HepG2 (cell line): ENCODE measurements around the gene MTCL1. TPM values are rescaled to one million over a fixed set of nuclear protein-coding genes. Genes with fewer than 3 reads are reported as not detected.

Source experiments
- ATAC-seq: fragments of 200-7000 bp; cut with Tn5 transposase; 3 replicates; pipeline ENCODE4 v1.9.1; 2020; ENCODE audit warnings: mild to moderate bottlenecking, moderate library complexity
- BruUV-seq: library from RNA; stranded (reverse); fragments of 400-500 nt; replicated peaks from 2 replicates; lab custom pipeline; 2021; lab: Mats Ljungman, UMichigan
- CTCF ChIA-PET: fragments of 300-600 bp; formaldehyde crosslinking; extraction: SDS; loops from one replicate; lab custom pipeline; 2021; ENCODE audit warnings: low total read pairs, inconsistent platforms, low intra/inter-chr PET ratio; lab: Yijun Ruan, JAX
- POLR2A ChIA-PET: fragments of 350-600 bp; sonication (Branson Sonifier 250); formaldehyde crosslinking; loops from one replicate; lab custom pipeline; 2020; ENCODE audit warnings: antibody characterized with exemption, inconsistent platforms; lab: Yijun Ruan, JAX
- DNase-seq: peaks from one replicate; pipeline ENCODE4 v3.0.0-alpha.2; 2015; ENCODE audit warnings: low spot score
- FAIRE-seq: peaks from 3 replicates; lab custom pipeline; 2011; peaks lifted over from hg19 to GRCh38; lab: Jason Lieb, UNC
- H2AFZ ChIP-seq: one replicate; pipeline ENCODE4 v1.6.1; 2011; ENCODE audit warnings: low read length, inconsistent platforms
- H3K27ac ChIP-seq: fragments of 300-600 bp; 3 replicates; pipeline ENCODE4 v1.8.0; 2011; ENCODE audit warnings: mixed run types, mild to moderate bottlenecking, mixed read lengths, low read length, inconsistent platforms; ENCODE audit not compliant: insufficient read depth; ENCODE audit errors: extremely low read length
- H3K27me3 ChIP-seq, 2 experiments: fragments of 200-600 bp in 1 of 2; 2 replicates in 1 of 2; 3 replicates in 1 of 2; pipeline versions ENCODE4 v1.6.0 to v1.8.0; 2011; ENCODE audit warnings: low read length in 2 of 2, mild to moderate bottlenecking in 2 of 2, moderate library complexity in 2 of 2, inconsistent platforms in 1 of 2; ENCODE audit not compliant: insufficient read depth in 2 of 2, control insufficient read depth in 1 of 2
- H3K36me3 ChIP-seq, 2 experiments: fragments of 200-600 bp in 1 of 2; replicated peaks in 1 of 2; 2 replicates in 1 of 2; 3 replicates in 1 of 2; pipeline versions ENCODE4 v1.5.1 to v1.8.0; 2011; ENCODE audit warnings: low read length in 2 of 2, inconsistent platforms in 1 of 2; ENCODE audit not compliant: insufficient read depth in 2 of 2, control insufficient read depth in 1 of 2
- H3K4me1 ChIP-seq: 2 replicates; pipeline ENCODE4 v1.5.1; 2012; ENCODE audit warnings: low read length, inconsistent platforms; ENCODE audit not compliant: insufficient read depth
- H3K4me2 ChIP-seq: 2 replicates; pipeline ENCODE4 v1.6.0; 2011; ENCODE audit warnings: low read depth, low read length, inconsistent platforms
- H3K4me3 ChIP-seq, 3 experiments: fragments of 200-600 bp in 1 of 3; sonication (generic), shearing (Covaris generic) in 1 of 3; replicated peaks in 1 of 3; 2 replicates each; pipeline ENCODE4 v1.5.1; 2011 to 2016; ENCODE audit warnings: low read length in 3 of 3, inconsistent platforms in 2 of 3, low read depth in 2 of 3, mild to moderate bottlenecking in 2 of 3, control low read depth in 1 of 3, mixed read lengths in 1 of 3; ENCODE audit not compliant: insufficient read depth in 1 of 3
- H3K79me2 ChIP-seq: one replicate; pipeline ENCODE4 v1.6.1; 2011; ENCODE audit warnings: low read length, inconsistent platforms; ENCODE audit not compliant: insufficient read depth
- H3K9ac ChIP-seq: 2 replicates; pipeline ENCODE4 v1.6.0; 2011; ENCODE audit warnings: mild to moderate bottlenecking, low read depth, low read length, inconsistent platforms; ENCODE audit not compliant: insufficient read depth
- H3K9me3 ChIP-seq: 2 replicates; pipeline ENCODE4 v1.5.1; 2012; ENCODE audit warnings: mild to moderate bottlenecking, low read length
- H4K20me1 ChIP-seq: 2 replicates; pipeline ENCODE4 v1.6.0; 2011; ENCODE audit warnings: inconsistent platforms, mild to moderate bottlenecking, low read length, moderate library complexity; ENCODE audit not compliant: insufficient read depth
- ATF1 ChIP-seq: IDR thresholded peaks from 2 replicates; pipeline ENCODE4 v1.6.1; 2016; ENCODE audit warnings: mild to moderate bottlenecking, control low read depth
- CHD4 ChIP-seq: fragments of 200-600 bp; sonication (generic); IDR thresholded peaks from 2 replicates; pipeline ENCODE4 v1.7.0; 2017; ENCODE audit warnings: mild to moderate bottlenecking, low read length, borderline replicate concordance
- RNF2 ChIP-seq: fragments of 450-650 bp; conservative IDR thresholded peaks from 2 replicates; pipeline ENCODE4 v1.6.1; 2016; ENCODE audit warnings: low read depth
- SRF ChIP-seq: IDR thresholded peaks from 2 replicates; pipeline ENCODE4 v1.6.1; 2011; ENCODE audit warnings: mild to moderate bottlenecking, low read depth, low read length, moderate library complexity
- ZNF564 ChIP-seq: sonication (generic); formaldehyde crosslinking; IDR thresholded peaks from 2 replicates; pipeline ENCODE4 v1.8.1; 2023; ENCODE audit warnings: mild to moderate bottlenecking, missing genetic modification reagents
- ZNF720 ChIP-seq: sonication (generic); formaldehyde crosslinking; IDR thresholded peaks from 2 replicates; pipeline ENCODE4 v1.4.0; 2020; ENCODE audit warnings: missing genetic modification reagents
- WGBS: methylation state at CpG from one replicate; pipeline ENCODE4 v1.1.6; 2017; ENCODE audit warnings: low lambda C conversion rate; 5-methylcytosine and 5-hydroxymethylcytosine counted together
- in situ Hi-C: cut with HindIII; loops from 2 replicates; pipeline ENCODE4 v1.10.0; 2017; ENCODE audit warnings: low pct_unique_long_range_greater_than_20kb; ENCODE audit not compliant: extremely low pct_ligation_motif_present
- intact Hi-C: fragments of 100-400 bp; cut with micrococcal nuclease; formaldehyde crosslinking; loops from one replicate; pipeline ENCODE4 v1.10.0; 2022; ENCODE audit not compliant: unreplicated experiment
- polyA plus RNA-seq, 8 experiments: library from polyadenylated mRNA; depleted of rRNA in 3 of 8; stranded (reverse) in 7 of 8; unstranded in 1 of 8; fragments of >200 nt; fragmentation: Illumina TruSeq in 4 of 8; extraction: Trizol in 4 of 8; gene quantifications; 2 replicates each; pipeline versions ENCODE4 v1.2.1 to v1.2.3, GENCODE V29; 2011 to 2016; ENCODE audit warnings: low read depth in 4 of 8, missing spikeins in 1 of 8, mixed read lengths in 1 of 8; ENCODE audit not compliant: insufficient read depth in 1 of 8
- total RNA-seq, 5 experiments: library from RNA; depleted of rRNA; stranded (reverse); fragments of >200 nt; fragmentation: Illumina TruSeq; extraction: Trizol; gene quantifications; 2 replicates each; pipeline ENCODE4 v1.2.3, GENCODE V29; 2016; ENCODE audit warnings: low read depth in 1 of 5
- TF ChIP-seq, protein P1 (sequence below): sonication (generic); formaldehyde crosslinking; IDR thresholded peaks from 2 replicates; pipeline ENCODE4 v1.8.1; 2023; ENCODE audit warnings: mild to moderate bottlenecking, moderate library complexity, missing genetic modification reagents
- TF ChIP-seq, protein P2 (sequence below): sonication (generic); formaldehyde crosslinking; IDR thresholded peaks from 2 replicates; pipeline ENCODE4 v1.5.0; 2020; ENCODE audit warnings: mild to moderate bottlenecking, missing genetic modification reagents, moderate library complexity
- TF ChIP-seq, protein P3 (sequence below): sonication (generic); formaldehyde crosslinking; IDR thresholded peaks from 2 replicates; pipeline ENCODE4 v1.4.0; 2020; ENCODE audit warnings: missing genetic modification reagents

The MTCL1 gene
- total and polyA plus RNA-seq, 2 of the 13 experiments (the other 11 are each of a cell fraction or from before 2014, with no cell fraction given) = 3.1 to 3.2 TPM

DNA sequence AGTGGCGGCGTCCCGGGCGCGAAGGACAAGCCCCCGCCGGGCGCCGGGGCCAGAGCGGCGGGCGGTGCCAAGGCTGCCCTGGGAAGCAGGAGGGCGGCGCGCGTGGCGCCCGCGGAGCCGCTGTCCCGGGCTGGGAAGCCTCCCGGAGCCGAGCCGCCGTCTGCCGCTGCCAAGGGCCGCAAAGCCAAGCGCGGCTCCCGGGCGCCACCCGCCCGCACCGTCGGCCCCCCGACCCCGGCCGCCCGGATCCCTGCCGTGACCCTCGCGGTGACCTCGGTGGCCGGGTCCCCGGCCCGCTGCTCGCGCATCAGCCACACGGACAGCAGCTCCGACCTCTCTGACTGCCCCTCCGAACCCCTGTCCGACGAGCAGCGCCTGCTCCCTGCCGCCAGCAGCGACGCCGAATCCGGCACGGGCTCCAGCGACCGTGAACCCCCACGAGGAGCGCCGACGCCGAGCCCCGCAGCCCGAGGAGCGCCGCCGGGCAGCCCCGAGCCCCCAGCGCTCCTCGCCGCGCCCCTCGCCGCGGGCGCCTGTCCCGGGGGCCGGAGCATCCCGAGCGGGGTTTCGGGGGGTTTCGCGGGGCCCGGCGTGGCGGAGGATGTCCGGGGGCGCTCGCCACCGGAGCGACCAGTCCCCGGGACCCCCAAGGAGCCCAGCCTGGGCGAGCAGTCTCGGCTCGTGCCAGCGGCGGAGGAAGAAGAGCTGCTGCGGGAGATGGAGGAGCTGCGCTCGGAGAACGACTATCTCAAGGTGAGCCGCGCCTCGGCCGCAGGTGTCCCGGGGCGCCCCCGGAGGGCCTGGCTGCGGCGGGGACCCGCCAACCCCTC, 820 bp downstream of the MTCL1 start (continued):
- TF ChIP-seq SRF = no peak
- TF ChIP-seq, protein P1, sequence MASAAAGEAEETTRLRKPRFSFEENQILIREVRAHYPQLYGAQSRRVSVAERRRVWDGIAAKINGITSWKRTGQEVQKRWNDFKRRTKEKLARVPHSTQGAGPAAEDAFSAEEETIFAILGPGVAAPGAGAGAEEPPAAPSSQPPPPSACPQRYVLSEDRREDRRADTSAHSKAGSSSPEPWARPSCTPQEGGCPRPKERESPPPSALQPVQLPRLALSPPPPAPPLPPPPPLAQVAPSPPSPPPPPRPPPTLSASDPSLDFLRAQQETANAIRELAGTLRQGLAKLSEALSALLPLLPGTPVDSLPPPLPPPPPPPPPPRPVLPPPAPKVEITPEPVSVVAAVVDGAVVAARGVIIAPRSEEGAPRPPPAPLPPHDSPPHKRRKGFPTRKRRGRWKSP (CRISPR knock-in tag) = no peak
- TF ChIP-seq ZNF564 (CRISPR knock-in tag) = peak; percentile 71; the same call in 1 of the 2 replicates
- TF ChIP-seq ATF1 = no peak
- no peak for TF ChIP-seq RNF2
- no peak for TF ChIP-seq ZNF720 (CRISPR knock-in tag)

DNA sequence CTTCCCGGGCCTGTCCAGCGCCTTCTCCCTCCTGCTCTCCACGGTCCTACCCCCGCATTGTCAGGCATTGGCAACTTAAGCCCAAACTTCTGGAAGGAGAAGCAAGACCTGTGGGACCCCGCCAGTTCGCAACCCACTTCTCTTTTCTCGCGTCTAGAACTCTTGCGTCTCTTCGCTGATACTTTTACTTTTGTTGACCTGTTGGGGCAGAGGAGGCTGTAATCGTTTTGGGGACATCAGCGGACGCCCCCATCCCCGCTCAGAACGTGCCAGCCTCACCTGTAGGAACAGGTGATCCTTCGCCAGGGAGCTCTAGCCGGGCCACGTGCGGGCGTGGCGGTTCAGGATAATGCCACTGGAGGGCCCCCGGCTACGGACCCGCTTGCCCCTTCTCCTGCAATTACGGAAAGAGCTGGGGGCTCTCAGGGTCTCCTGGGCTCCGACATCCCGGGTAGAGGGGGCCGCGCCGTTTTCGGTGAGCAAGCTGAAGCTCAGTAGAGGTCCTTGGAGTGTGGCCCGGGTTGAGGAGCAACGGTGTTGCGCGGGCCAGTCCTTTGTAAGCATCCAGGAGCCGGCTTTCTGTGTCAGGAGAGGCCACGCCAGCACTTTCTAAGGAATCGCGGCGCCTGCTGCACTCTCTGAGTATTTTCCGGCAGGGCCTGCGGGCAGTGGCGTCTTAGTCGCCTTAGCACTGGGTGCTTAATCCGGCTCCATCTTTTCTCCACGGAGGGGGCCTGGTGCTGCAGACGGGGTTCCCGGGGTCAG, 1.6 kb downstream of the MTCL1 start:
- Histone ChIP-seq H3K4me1 (peaks cover 46% of the 10 kb centered on the region), H3K4me2 (peak overlapping the region; percentile 75), H3K27me3 (peaks cover 0 to 34% of the 10 kb centered on the region in 2 experiments; a peak in 2 of 5 replicates), H3K27ac (no peak overlapping the region), H3K4me3 (peak overlapping the region; percentile 34 to 77 (median 71); a peak in 5 of 6 replicates), H4K20me1 (no peaks in the 10 kb centered on the region), H3K9me3 (no peaks in the 10 kb centered on the region), H2AFZ (no peak overlapping the region), H3K36me3 (no peaks in the 10 kb centered on the region), H3K9ac (no peak overlapping the region), H3K79me2 (peaks cover 2% of the 10 kb centered on the region)
- ATAC-seq (no peak), FAIRE-seq (no peak), DNase-seq (no peak)
- ChIA-PET CTCF (no interaction called here), POLR2A (interaction anchor here (0.5 kb wide), 1 partner anchor 1819 kb away, joined by 4 read pairs; the partner anchor contains the start of gene NAPG)
- no TSS peak for BruUV-seq
- 65% methylated on average over 27 of the region's 48 CpGs for WGBS
- intact Hi-C loops (loop anchor here (10.0 kb wide), 1 partner anchor 88 kb away; no protein-coding TSS in a partner anchor), in situ Hi-C loops (loop anchor here (5.0 kb wide), 1 partner anchor 85 kb away; no protein-coding TSS in a partner anchor)
- TF ChIP-seq, protein P2, sequence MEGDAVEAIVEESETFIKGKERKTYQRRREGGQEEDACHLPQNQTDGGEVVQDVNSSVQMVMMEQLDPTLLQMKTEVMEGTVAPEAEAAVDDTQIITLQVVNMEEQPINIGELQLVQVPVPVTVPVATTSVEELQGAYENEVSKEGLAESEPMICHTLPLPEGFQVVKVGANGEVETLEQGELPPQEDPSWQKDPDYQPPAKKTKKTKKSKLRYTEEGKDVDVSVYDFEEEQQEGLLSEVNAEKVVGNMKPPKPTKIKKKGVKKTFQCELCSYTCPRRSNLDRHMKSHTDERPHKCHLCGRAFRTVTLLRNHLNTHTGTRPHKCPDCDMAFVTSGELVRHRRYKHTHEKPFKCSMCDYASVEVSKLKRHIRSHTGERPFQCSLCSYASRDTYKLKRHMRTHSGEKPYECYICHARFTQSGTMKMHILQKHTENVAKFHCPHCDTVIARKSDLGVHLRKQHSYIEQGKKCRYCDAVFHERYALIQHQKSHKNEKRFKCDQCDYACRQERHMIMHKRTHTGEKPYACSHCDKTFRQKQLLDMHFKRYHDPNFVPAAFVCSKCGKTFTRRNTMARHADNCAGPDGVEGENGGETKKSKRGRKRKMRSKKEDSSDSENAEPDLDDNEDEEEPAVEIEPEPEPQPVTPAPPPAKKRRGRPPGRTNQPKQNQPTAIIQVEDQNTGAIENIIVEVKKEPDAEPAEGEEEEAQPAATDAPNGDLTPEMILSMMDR (CRISPR knock-in tag) = peak; percentile 36
- no peak for TF ChIP-seq CHD4
- TF ChIP-seq, protein P3, sequence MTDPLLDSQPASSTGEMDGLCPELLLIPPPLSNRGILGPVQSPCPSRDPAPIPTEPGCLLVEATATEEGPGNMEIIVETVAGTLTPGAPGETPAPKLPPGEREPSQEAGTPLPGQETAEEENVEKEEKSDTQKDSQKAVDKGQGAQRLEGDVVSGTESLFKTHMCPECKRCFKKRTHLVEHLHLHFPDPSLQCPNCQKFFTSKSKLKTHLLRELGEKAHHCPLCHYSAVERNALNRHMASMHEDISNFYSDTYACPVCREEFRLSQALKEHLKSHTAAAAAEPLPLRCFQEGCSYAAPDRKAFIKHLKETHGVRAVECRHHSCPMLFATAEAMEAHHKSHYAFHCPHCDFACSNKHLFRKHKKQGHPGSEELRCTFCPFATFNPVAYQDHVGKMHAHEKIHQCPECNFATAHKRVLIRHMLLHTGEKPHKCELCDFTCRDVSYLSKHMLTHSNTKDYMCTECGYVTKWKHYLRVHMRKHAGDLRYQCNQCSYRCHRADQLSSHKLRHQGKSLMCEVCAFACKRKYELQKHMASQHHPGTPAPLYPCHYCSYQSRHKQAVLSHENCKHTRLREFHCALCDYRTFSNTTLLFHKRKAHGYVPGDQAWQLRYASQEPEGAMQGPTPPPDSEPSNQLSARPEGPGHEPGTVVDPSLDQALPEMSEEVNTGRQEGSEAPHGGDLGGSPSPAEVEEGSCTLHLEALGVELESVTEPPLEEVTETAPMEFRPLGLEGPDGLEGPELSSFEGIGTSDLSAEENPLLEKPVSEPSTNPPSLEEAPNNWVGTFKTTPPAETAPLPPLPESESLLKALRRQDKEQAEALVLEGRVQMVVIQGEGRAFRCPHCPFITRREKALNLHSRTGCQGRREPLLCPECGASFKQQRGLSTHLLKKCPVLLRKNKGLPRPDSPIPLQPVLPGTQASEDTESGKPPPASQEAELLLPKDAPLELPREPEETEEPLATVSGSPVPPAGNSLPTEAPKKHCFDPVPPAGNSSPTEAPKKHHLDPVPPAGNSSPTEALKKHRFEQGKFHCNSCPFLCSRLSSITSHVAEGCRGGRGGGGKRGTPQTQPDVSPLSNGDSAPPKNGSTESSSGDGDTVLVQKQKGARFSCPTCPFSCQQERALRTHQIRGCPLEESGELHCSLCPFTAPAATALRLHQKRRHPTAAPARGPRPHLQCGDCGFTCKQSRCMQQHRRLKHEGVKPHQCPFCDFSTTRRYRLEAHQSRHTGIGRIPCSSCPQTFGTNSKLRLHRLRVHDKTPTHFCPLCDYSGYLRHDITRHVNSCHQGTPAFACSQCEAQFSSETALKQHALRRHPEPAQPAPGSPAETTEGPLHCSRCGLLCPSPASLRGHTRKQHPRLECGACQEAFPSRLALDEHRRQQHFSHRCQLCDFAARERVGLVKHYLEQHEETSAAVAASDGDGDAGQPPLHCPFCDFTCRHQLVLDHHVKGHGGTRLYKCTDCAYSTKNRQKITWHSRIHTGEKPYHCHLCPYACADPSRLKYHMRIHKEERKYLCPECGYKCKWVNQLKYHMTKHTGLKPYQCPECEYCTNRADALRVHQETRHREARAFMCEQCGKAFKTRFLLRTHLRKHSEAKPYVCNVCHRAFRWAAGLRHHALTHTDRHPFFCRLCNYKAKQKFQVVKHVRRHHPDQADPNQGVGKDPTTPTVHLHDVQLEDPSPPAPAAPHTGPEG (CRISPR knock-in tag) = no peak
